ENCODE results near the gene CTSF.
"Not testable (repeated sequence)": the region's sequence is repeated elsewhere in the genome, so short reads cannot be mapped to it uniquely, and the experiment has no call there.

Gene CTSF

DNA sequence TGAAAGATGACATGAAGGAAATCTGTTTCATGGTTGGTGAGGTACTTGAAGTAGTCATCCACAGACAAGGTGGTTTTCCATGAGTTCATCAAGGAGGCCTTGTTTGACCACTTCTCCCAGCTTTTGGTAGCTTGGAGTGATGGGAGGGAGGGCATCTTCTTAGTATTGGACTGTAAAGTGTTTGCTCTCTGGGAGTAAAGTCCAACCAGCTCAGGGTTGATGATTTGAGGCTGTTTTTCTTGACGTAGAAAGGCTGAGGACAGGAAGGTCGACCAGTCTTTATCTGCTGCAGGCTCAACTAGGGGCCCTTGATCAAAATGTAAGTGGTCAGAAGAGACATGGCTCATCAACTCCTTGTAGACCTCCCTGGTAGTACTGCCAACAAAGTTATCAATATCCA is 22.8 kb upstream of the CTSF start:
- intact Hi-C loops (cut with DNase I), result no loop called here
- DNase-seq, result no peak

DNA sequence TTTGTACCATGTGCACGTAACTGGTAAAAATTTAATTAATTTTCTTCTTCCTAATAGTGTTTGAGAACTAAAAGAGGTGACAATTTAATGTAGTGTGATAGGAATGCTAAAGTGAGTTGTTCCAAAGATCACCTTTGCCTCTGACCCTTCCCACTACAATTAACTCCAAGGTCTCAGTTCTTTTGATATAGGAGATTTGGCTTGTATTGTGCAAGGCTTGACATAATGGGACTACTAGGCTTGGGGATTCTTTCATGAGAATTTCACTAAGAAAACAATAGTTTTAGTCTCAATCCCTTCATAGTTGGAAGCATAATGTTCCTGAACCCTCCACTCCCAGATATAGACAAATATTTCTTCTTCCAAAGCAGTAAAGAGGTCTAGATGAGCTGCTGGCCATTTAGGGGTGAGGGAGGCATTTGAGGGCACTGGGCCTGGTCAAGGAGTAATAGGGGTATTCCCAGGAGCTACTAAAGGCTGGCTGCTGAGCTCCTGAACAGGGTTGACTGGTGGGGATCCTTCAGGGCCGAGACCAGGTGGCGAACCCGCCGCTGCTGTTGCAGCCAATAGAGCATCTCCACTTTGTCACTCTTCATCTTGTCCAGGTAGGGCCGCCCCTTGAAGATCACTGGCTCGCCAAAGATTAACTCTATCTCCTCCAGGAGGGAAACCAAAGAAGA is 21.7 kb upstream of the CTSF start:
- intact Hi-C loops (cut with DNase I), result no loop called here

DNA sequence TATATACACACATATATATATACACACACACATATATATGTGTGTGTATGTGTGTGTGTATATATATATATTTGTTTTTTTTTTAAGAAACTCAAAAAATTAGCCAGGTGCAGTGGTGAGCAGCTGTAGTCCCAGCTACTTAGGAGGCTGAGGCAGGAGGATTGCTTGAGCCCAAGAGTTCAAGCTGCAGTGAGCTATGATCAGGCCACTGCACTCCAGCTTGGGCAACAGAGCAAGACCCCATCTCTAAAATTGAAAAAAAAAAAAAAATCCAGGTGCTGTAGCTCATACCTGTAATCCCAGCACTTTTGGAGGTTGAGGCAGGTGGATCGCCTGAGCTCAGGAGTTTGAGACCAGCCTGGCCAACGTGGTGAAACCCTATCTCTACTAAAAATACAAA is 20.9 kb upstream of the CTSF start:
- DNase-seq, result peak in 1 of 10 donors; percentile 10
- intact Hi-C loops (cut with DNase I), result not testable (repeated sequence)

More for the DNA sequence above, 21.7 kb upstream of the CTSF start:
- peak in 1 of 10 donors; percentile 5 for DNase-seq

DNA sequence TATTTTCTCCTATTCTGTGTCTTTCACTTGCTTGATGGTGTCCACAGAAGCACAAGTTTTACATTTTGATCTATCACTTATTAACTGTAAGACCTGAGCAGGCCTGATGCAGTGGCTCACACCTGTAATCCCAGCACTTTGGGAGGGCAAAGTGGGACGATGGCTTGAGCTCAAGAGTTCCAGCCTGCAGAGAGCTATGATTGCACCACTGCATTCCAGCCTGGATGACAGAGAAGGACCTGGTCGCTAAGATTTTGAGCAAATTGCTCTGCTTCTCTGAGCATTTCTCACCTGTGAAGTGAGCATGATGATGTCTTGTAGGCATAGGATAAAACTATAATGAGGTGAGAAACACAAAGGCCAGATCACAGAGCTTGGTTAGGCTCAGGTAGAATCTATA is 17.7 kb upstream of the CTSF start:
- intact Hi-C loops (cut with DNase I), result no loop called here
- no peak for DNase-seq

DNA sequence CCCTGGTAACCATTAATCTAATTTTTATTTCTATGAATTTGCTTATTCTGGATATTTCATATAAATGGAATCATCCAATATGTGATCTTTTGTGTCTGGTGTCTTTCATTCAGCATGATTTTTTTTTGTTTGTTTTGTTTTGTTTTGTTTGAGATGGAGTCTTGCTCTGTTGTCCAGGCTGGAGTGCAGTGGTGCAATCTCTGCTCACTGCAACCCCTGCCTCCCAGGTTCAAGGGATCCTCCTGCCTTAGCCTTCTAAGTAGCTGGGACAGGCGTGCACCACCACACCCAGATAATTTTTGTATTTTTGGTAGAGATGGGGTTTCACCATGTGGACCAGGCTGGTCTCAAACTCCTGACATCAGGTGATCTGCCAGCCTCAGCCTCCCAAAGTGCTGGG is 17.0 kb upstream of the CTSF start:
- DNase-seq; intact Hi-C loops (cut with DNase I): not testable (repeated sequence)

DNA sequence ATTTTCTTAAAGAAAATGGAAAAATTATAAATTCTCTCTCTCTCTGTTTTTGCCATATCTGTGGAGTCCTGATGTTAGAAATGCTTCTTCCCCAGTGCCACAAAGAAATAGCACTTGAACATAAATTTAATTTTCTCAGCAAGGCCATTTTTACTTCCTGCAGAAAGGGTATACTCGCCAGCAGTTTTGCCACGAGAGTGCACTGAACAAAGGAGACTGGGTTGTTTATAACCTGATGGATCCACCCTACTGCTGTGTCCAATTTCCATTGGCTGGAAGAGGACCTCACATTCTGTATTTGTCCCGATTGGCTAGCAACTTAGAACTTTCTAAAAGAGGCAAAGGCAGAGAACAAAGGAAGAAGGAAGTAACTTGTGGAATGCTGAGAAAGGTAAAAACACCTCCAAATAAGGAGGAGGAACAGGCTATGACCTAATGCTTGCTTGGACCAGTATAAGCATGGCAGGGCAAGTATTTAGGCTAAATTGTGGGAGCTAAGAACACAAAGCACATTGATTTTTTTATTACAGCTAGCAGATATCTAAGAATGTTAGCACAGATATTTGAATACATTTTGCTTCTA is 14.2 kb upstream of the CTSF start:
- DNase-seq; intact Hi-C loops (cut with DNase I): not testable (repeated sequence)

DNA sequence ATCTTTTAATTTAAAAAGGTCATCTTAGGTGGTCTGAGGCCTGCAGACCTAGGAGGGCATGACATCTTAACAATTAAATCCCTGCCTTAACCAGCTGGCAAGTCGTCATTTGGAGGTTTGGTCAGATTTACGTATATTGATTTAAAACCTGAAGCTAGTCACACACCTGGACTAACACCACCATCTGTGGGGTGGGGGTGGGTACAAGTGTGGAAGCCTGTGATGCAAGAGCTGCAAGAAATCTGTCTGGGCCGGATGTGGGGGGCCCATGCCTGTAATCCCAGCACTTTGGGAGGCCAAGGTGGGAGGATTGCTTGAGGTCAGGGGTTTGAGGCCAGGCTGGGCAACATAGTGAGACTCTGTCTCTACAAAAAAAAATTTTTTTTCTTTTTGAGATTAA is 12.9 kb upstream of the CTSF start:
- intact Hi-C loops (cut with DNase I), result no loop called here
- DNase-seq, result no peak

DNA sequence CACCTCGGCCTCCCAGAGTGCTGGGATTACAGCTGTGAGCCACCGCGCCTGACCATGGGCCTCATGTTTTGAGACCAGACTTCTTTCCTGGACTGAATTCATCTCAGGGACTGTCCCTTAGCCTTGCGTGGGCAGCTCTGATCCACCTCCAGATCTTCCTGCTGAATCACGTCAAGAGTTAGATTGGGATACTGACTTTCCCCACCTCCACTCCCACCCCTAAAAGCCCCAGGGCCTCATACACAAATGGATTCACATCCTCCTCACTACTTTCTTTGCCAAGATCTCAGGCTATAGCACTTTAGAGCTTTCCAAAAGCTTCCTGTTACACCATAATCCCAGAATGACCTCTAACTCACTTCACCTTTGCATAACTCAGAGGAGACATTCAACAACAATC is 12.4 kb upstream of the CTSF start:
- no peak for DNase-seq
- intact Hi-C loops (cut with DNase I), result no loop called here

DNA sequence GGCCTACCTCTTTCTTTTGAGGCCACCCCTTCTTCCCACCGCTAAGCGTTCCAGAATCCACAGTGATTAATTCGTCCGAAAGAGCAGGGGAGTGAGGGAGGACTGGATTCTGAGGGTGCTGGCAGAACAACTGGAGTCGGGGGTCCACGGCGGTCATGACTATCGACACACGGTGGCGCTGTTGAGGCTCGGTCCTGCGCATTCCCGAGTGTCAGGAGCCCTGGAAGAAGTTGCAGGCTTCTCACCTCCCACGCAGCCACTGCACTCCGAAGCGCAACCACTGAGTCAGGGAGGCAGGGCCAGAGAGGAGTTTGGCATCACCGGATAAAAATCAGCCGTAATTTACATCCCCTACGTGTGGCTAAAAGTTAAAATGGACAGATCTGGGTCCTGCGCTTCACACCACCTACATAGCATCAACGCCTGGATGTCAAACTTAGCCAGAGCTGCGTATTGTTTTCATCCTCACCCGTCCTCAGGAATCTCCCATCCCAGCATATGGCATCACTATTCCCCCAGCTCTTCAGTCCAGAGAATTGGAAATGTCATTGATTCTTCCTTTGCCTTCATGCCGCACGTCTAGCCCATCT is 10.7 kb upstream of the CTSF start:
- intact Hi-C loops (cut with DNase I), result loop anchor here (2.0 to 10.0 kb wide), 2 partner anchors 100 to 266 kb away; partner anchors contain the start of gene RCE1
- DNase-seq, result peak; percentile 62 to 96 (median 82)

DNA sequence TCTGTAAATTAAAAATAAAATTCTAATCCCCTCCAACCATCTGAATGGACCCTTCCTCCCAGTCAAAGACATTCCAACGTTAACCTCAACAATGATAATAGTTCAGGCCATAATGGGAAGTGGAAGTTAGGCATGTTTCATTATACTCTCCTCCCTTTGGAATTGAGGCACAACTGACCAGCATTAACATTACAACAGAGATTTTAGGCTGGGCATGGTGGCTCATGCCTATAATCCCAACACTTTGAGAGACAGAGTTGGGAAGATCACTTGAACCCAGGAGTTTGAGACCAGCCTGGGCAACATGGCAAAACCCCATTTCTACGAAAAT is 2.4 kb upstream of the CTSF start:
- no peak for DNase-seq
- intact Hi-C loops (cut with DNase I), result loop anchor here (10.0 kb wide), 1 partner anchor 274 kb away; the partner anchor contains the start of gene RCE1

DNA sequence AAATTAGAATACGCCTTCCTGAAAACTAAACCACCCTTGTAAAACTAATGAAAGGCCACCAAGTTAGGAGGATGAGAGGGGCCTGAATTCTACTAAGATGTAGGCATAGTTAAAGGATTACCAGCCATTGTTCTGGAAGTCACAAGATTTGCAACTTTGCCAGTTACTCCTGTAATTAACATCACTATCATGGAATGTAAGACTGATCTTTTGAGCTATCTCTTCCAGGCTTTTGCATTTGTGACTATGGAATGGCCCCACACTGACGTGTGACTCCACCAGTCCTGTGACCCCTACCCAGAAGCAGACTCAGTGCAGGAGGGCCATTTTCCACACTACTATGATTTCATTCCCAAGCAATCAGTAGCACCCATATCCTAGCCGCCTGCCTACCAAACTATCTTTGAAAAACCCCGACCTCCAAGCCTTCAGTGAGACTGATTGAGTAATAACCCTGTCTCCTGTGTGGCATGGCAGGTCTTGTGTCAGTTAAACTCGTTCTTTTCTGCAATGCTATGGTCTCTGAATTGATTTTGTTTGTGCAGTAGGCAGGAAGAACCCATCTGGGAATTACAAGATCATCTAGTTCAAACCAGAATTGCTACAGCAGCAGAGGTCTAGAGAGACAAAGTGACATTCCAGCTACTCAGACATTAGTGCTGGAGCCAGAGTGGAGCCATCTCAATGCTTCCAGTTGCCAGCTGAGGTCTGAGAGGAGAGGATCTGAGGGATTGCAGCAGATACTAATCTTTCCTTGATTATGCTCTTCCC is 1.9 kb upstream of the CTSF start:
- intact Hi-C loops (cut with DNase I), result loop anchor here (10.0 kb wide), 1 partner anchor 275 kb away; the partner anchor contains the start of gene RCE1
- no peak for DNase-seq

DNA sequence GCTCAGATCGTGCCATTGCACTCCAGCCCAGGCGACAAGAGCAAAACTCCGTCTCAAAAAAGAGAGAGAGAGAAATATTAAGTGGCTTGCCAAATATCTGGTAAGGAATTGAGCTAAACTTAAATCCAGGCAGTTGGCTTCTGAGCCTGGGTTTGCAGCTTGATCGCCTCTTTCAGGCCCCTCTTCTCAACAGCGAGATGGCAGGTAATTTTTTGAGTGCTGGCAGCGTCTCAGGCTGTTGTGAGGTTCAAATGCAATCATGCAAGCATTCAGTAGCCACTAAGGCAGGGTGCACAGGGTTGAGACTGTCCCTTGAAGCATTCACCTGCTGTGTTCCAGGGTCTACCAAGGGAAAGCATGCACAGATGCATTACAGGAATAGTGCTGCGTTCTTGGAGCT is 670 bp upstream of the CTSF start:
- intact Hi-C loops (cut with DNase I), result no loop called here
- DNase-seq, result no peak

DNA sequence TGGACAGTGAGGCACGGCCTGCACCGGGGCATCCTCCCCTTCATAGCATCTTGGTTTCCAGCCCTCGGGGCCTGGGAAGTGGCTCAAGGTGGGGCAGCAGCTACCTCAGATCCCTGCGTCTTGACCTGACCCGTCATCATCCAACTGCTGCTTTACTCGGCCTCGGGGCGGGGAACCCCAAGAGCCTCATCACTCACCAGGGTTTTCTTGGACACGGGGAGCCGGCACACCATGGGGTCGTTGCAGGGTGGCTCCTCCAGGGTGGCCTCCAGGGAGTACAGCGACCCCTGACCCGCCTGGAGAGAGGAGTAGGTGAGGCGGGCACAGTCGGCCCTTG is 651 bp downstream of the CTSF start:
- DNase-seq, result no peak
- intact Hi-C loops (cut with DNase I), result no loop called here

DNA sequence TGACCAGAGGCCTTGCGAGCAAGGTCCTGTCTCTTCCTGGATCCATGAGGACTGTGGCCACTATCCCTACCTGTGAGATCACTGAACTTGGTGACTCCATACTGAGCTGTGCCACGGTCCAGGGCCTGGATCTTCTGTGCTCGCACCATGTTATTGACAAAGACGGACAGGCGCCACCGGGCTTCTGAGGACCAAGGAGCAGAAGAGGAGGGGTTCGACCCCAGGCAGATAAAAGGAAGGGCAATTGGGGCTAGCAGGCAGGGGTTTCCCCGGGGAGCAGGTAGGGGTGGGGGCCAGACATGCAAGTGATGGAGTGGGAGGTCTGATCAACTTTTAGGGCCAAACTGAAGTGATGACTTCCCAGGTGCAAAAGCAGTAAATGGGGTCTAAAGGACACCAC is 2.2 kb downstream of the CTSF start:
- no peak for DNase-seq
- intact Hi-C loops (cut with DNase I), result no loop called here

DNA sequence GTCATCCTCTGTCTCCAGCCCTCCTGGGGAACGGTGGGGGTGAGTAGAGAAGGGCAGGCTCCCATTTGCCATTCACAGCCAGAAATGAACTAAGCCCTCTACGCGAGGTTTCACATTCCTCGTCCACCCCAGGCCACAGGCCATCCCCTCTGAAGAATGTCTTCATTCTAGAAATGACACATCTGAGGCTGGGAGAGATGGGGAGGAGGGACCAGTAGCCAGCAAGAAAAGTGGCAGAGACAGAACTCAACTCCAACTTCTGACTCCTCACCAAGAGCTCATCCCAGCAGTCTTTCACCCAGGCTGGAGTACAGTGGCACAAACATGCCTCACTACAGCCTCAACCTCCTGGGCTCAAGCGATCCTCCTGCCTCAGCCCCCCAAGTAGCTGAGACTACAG is 3.4 kb downstream of the CTSF start:
- no peak for DNase-seq
- intact Hi-C loops (cut with DNase I), result no loop called here

DNA sequence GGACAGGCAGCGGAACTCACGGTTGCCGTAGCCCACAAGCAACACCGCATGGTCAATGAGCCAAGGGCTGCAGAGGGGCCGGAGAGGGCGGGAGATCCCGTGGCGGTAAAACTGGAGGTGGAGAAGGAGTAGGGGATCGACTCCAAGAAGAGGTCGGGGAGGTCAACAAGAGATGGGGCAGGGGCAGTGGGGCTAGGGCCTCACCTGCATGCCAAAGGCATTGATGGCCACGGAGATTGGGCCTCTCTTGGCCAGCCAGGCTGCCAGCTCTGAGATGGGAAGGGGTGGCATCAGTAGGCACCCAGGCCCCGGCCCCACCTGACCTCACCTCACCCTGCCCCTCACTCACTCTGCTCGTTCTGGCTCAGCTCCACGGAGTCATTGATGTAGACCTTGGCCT is 3.9 kb downstream of the CTSF start:
- intact Hi-C loops (cut with DNase I), result no loop called here
- DNase-seq, result no peak

DNA sequence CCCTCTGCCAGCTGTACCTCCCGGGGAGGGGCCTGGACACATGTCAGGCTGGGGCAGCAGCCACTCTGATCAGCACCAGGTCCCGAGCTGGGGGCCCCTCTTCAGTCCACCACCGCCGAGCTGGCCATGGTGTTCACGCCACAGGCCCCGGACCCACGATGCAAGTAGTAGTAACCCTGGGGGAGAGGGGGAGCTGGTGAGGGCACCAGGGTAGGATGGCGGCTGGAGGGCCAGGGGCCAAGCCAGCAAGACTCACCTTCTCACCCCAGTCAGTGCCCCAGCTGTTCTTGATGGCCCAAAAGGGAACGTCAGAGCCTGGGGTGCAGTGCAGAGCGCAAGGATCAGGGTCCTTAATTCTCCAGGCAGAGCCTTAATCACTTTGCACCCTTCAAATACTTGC is 4.6 kb downstream of the CTSF start:
- intact Hi-C loops (cut with DNase I), result no loop called here
- DNase-seq, result no peak

DNA sequence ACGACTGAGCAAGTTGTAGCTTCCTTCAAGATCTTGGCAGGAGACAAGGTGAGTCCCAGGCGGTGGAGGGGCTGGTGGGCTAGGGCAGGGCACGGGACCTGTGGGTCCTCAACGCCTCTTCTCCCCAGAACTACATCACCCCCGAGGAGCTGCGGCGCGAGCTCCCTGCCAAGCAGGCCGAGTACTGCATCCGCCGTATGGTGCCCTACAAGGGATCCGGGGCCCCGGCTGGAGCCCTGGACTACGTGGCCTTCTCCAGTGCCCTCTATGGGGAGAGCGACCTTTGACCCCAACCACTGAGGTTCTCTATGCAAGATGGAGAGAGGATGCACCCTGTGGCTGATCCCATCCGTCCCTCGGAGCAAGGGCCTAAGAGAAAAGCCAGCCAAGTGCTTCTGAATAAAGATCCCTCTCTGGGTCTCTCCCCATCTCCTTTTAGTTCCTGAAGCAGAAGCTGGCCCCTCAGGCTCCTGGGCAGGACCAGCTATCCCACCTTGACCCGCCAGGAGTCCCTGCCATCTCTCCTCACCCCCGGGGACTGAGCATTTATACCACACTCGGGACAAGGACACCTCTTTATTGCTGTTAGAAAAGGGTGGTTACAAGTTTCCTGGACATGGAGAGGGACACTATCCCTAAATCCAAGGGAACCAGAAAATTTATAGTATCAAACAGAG is 5.4 kb downstream of the CTSF start:
- intact Hi-C loops (cut with DNase I), result no loop called here
- DNase-seq, result no peak

DNA sequence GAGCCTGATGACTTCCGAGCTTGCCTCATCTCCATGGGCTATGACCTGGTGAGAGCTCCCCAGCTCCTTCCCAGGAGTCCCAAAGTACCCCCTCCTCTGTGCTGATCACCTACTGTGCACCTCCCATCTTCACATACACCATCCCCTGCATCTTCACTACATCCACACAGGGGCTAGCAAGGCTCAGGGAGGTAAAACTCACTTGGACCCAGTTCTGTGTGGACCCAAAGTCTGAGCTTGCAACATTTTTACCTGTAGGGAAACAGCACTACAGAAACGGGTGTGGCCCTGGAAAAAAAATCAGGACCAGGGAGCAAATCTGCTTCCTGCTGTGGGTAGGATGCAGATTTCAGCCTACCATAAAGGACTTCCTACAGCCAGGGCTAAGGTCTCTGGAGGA is 6.1 kb downstream of the CTSF start:
- DNase-seq, result no peak
- intact Hi-C loops (cut with DNase I), result no loop called here

DNA sequence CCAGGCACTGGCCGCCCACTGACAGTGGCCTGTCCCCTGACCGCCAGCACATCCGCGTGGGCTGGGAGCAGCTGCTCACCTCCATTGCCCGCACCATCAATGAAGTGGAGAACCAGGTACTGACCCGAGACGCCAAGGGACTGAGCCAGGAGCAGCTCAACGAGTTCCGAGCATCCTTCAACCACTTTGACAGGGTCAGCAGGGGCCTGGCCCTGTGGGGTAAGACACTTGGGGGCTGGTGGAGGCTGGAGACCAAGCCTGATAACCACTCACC is 6.5 kb downstream of the CTSF start:
- intact Hi-C loops (cut with DNase I), result no loop called here

More for the DNA sequence above, 6.5 kb downstream of the CTSF start:
- DNase-seq, result no peak
